DOHH2 (cell line): Measurements from ENCODE around the gene ZBED2.

ENCODE experiments used
- H3F3A ChIP-seq: fragments of 200-600 bp; sonication (generic), shearing (Covaris generic); 2 replicates; pipeline ENCODE4 v1.6.0; 2016; ENCODE audit warnings: antibody characterized with exemption, mild to moderate bottlenecking; ENCODE audit not compliant: control insufficient read depth, insufficient read depth
- H3K27ac ChIP-seq: fragments of 200-600 bp; sonication (generic); 2 replicates; pipeline ENCODE4 v1.5.1; 2014; ENCODE audit warnings: low read depth, mild to moderate bottlenecking, low read length, moderate library complexity
- H3K27me3 ChIP-seq: fragments of 200-600 bp; sonication (generic); 2 replicates; pipeline ENCODE4 v1.6.1; 2014; ENCODE audit warnings: mild to moderate bottlenecking, low read length, mixed read lengths; ENCODE audit not compliant: control insufficient read depth
- H3K36me3 ChIP-seq: fragments of 200-600 bp; sonication (generic); 2 replicates; pipeline ENCODE4 v1.6.1; 2014; ENCODE audit warnings: mild to moderate bottlenecking, low read length, moderate library complexity, mixed read lengths; ENCODE audit not compliant: control insufficient read depth
- H3K4me1 ChIP-seq: fragments of 200-600 bp; sonication (generic); 2 replicates; pipeline ENCODE4 v1.6.1; 2014; ENCODE audit warnings: mild to moderate bottlenecking, low read length, mixed read lengths; ENCODE audit not compliant: control insufficient read depth
- H3K4me2 ChIP-seq: fragments of 200-600 bp; sonication (generic); 2 replicates; pipeline ENCODE4 v1.6.0; 2014; ENCODE audit warnings: mild to moderate bottlenecking, low read length, moderate library complexity
- H3K4me3 ChIP-seq: fragments of 200-600 bp; sonication (generic); 2 replicates; pipeline ENCODE4 v1.5.1; 2014; ENCODE audit warnings: mild to moderate bottlenecking, low read length, mixed read lengths
- H3K79me2 ChIP-seq: fragments of 200-600 bp; sonication (generic); 2 replicates; pipeline ENCODE4 v1.6.1; 2014; ENCODE audit warnings: mild to moderate bottlenecking, low read length, mixed read lengths; ENCODE audit not compliant: control insufficient read depth
- H3K9me2 ChIP-seq: fragments of 200-600 bp; sonication (generic); replicated peaks from 2 replicates; pipeline ENCODE4 v1.6.1; 2014; ENCODE audit warnings: mild to moderate bottlenecking, low read length, mixed read lengths; ENCODE audit not compliant: control insufficient read depth
- H3K9me3 ChIP-seq: fragments of 200-600 bp; sonication (generic); 2 replicates; pipeline ENCODE4 v1.6.1; 2014; ENCODE audit warnings: antibody characterized with exemption, low read length, mixed read lengths; ENCODE audit not compliant: control insufficient read depth, insufficient read depth
- H4K20me1 ChIP-seq: fragments of 200-600 bp; sonication (generic); 2 replicates; pipeline ENCODE4 v1.6.0; 2014; ENCODE audit warnings: low read depth, mild to moderate bottlenecking, antibody characterized with exemption, low read length, moderate library complexity; ENCODE audit not compliant: control insufficient read depth, insufficient read depth
- EZH2phosphoT487 ChIP-seq: fragments of 200-600 bp; sonication (generic); IDR thresholded peaks from 2 replicates; pipeline ENCODE4 v1.6.1; 2017; ENCODE audit warnings: borderline replicate concordance, mild to moderate bottlenecking, antibody characterized with exemption, low read length, moderate library complexity, mixed read lengths
- TF ChIP-seq, protein P1 (sequence below): fragments of 200-600 bp; sonication (generic); IDR thresholded peaks from one replicate; pipeline ENCODE4 v1.5.1; 2014; ENCODE audit warnings: antibody characterized with exemption, mild to moderate bottlenecking, low read depth, low read length; ENCODE audit not compliant: poor library complexity, severe bottlenecking

ZBED2 gene

DNA sequence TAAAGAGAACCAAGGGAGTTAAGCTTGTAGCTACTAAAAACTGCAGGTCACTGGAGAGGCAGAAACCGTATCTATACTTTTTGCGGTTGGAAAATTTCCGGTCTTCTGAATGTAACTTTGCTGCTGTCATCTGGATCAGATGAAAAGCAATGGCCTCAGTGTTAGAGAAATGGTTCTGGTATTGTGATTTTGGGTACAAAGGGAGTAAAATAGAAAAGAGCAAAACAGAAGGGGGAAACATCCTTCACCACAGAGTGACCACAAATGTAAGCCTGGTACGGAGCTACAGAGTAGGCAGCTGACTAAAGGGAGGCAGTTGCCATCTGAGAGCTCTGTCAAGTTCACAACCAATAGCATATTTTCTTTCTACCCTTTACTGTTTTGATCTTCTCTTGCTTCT is 47.5 kb downstream of the ZBED2 start:
- H3K27ac ChIP-seq: no peak overlapping the region
- no peaks in the 10 kb centered on the region for H3F3A ChIP-seq
- no peaks in the 10 kb centered on the region for H3K79me2 ChIP-seq
- TF ChIP-seq EZH2phosphoT487: no peak
- TF ChIP-seq, protein P1, sequence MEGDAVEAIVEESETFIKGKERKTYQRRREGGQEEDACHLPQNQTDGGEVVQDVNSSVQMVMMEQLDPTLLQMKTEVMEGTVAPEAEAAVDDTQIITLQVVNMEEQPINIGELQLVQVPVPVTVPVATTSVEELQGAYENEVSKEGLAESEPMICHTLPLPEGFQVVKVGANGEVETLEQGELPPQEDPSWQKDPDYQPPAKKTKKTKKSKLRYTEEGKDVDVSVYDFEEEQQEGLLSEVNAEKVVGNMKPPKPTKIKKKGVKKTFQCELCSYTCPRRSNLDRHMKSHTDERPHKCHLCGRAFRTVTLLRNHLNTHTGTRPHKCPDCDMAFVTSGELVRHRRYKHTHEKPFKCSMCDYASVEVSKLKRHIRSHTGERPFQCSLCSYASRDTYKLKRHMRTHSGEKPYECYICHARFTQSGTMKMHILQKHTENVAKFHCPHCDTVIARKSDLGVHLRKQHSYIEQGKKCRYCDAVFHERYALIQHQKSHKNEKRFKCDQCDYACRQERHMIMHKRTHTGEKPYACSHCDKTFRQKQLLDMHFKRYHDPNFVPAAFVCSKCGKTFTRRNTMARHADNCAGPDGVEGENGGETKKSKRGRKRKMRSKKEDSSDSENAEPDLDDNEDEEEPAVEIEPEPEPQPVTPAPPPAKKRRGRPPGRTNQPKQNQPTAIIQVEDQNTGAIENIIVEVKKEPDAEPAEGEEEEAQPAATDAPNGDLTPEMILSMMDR: no peak
- H3K9me3 ChIP-seq: no peaks in the 10 kb centered on the region
- no peaks in the 10 kb centered on the region for H3K9me2 ChIP-seq
- H4K20me1 ChIP-seq: no peaks in the 10 kb centered on the region
- H3K36me3 ChIP-seq: no peaks in the 10 kb centered on the region
- no peak overlapping the region for H3K4me2 ChIP-seq
- H3K27me3 ChIP-seq: 0 out of 2 replicates have a peak, but pooled peaks cover 2% of the 10 kb centered on the region
- H3K4me3 ChIP-seq: no peak overlapping the region
- peaks cover 13% of the 10 kb centered on the region for H3K4me1 ChIP-seq

DNA sequence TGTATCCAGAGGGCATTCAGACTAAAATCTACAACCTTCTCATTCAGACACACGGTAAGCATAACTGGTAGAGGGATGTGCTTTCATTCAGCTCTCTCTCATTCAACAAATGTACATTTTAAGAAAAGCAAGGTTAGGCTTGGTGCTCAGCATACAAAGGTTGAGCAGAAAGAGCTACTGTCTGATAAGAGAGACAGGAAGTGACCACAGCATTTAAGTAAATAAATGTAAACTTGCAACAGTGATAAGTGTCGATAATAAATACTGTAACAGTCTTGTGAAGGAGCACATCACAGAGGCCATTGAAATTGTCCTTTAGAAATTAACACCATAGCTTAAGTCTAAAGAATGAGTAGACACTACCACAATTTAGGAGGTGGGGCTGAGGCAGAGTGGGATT is 49.8 kb downstream of the ZBED2 start:
- TF ChIP-seq EZH2phosphoT487: no peak
- TF ChIP-seq, protein P1: no peak
- no peaks in the 10 kb centered on the region for H3K9me3 ChIP-seq
- no peaks in the 10 kb centered on the region for H3F3A ChIP-seq
- H3K27ac ChIP-seq: no peak overlapping the region
- 0 out of 2 replicates have a peak, but pooled peaks cover 2% of the 10 kb centered on the region for H3K27me3 ChIP-seq
- H3K79me2 ChIP-seq: no peaks in the 10 kb centered on the region
- no peaks in the 10 kb centered on the region for H3K9me2 ChIP-seq
- no peak overlapping the region for H3K4me2 ChIP-seq
- no peak overlapping the region for H3K4me3 ChIP-seq
- peaks cover 13% of the 10 kb centered on the region for H3K4me1 ChIP-seq
- no peaks in the 10 kb centered on the region for H4K20me1 ChIP-seq
- no peaks in the 10 kb centered on the region for H3K36me3 ChIP-seq
